Hematopoietic multipotent progenitor cell treated with erythropoietin and hydrocortisone succinate and interleukin-3 and kit ligand, for 17 days (in vitro differentiated cells): ENCODE results near the gene TUT4.
"Not testable (repeated sequence)": the region's sequence is repeated elsewhere in the genome, so short reads cannot be mapped to it uniquely, and the experiment has no call there.

Experiments used
- DNase-seq: peaks from one replicate; pipeline ENCODE4 v3.0.0-alpha.2; 2015; ENCODE audit warnings: low spot score

TUT4 gene

DNA sequence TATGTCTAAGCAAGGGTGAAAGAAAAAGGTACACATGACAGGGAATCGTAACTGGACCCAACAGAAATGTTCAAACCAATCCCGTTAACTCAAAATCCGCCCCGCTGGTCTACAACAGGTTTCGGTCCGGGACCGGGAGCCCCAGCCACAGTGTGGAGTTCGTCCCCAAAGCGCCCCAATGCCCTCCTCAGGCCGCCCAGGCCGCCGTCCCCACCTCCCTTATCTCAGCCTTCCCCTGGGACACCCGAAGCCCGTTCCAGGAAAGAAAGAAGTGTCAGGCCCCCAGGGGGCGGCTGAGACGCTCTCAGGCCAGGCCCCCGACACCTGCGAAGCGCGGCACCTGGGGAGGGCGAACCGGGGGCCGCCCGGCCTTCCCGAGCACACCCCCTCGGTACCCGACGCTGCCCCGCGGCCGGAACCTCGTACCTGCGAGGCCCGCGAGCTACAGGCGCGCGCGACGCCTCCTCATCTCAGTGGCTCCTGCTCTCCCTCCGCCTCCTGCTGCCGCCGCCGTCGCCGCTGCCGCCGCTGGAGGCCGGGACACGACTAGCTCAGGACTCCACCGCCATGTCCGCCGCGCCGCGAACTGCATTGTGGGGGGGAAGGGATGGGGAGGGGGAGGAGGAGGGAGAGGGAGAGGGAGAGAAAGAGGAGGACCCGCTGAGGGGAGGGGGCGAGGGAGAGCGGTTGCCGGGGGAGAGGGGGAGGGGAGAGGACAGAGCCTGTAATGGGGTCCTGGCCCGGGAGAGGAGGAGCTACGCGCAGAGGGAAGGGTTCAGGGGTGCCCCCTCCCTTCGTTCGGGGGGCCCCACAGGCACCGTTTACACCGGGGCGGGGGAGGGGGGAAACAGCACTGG, at the start of gene TUT4:
Gene TUT4, minus strand, starts transcription at position 588 of the 857 bp plus-strand sequence. CDS start 26,812 bp downstream, outside the sequence.
- no peak for DNase-seq

- no peak for DNase-seq
Measured at GRCh38 chr1:52601991-52602855, 49.3 kb upstream of the TUT4 start, which contains the start of gene GPX7. Gene GPX7, plus strand, starts transcription at chr1:52602371. Its CDS starts 39 bp downstream, at chr1:52602410.

DNA sequence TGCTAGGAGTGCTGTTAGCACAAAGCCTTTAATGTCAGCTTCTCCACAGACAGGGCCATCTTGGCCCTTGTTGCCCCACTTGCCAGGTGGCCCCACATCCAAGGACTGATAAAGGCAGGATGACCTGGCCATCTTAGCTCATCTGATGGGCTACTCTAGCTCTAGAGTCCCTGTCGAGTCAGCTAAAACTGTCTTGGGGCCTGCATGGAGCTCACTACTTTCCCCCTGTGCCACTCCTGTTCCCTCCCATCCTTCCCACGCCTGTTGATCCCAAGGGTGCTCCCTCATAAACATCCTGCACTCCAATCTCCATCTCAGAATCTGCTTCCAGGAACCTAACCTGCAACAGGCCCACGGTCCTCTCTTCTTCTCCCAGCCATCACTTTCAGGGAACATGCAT, 48.6 kb upstream of the TUT4 start:
- DNase-seq, result no peak

DNA sequence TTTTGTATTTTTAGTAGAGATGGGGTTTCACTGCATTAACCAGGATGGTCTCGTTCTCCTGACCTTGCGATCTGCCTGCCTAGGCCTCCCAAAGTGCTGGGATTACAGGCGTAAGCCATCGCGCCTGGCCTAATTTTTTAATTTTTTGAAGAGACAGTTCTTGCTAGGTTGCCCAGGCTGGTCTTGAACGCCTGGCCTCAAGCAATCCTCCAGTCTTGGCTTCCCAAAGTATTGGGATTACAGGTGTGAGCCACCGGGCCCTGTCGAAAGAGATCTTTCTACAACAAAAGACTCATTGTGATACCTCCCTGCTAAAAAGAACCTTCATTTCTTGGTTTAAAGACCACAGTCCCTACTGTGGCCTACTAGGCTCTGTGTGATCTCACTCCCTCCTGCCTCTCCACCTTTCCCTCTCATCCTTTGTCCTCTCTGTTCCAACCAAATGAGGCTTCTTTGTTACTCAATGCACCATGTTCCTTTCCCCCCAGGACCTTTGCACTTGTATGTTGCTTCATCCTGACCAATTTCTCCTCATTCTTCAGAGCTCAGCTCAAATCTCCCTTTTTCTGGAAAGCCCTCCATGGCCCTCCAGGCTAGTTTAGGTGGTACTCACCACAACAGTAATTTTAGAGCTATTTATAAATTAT, 47.8 kb upstream of the TUT4 start:
- no peak for DNase-seq

DNA sequence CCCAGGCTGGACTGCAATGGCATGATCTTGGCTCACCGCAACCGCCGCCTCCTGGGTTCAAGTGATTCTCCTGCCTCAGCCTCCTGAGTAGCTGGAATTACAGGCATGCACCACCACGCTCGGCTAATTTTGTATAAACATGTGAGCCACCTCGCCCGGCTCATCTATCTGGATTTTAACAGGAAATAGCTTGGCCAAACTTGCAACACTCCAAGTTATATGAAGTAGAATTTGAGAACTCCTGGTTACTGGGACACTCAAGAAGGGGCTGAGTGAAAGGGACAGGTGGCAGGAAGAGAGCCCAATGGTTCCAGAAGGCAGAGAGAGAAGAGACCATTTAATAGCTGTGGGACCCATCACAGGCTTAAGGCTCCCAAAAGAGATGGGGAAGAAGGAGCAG, 46.3 kb upstream of the TUT4 start:
- DNase-seq, result no peak

GRCh38 chr1:52598729-52599128, 45.8 kb upstream of the TUT4 start:
- DNase-seq, result no peak

DNA sequence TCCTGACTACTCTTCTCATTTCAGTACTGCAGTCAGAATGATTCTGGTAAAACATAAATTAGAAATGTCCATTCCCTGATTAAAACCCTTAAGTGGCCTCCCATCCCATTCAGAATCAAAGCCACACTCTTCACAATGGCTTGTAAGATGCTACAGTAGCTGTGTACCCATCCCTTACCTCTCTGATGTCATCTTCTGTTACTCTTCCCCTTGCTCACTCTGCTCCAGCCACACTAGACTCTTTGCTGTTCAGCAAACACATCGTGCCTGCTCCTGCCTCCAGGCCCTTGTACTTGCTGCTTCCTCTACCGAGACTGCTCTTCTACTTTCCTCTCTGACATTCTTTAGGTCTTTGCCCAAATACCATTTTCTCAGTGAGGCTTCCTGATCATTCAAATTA, 45.0 kb upstream of the TUT4 start:
- no peak for DNase-seq

- DNase-seq, result no peak
Measured at GRCh38 chr1:52595061-52595460, 42.2 kb upstream of the TUT4 start.

GRCh38 chr1:52593495-52593894, 40.6 kb upstream of the TUT4 start:
- DNase-seq, result no peak

DNA sequence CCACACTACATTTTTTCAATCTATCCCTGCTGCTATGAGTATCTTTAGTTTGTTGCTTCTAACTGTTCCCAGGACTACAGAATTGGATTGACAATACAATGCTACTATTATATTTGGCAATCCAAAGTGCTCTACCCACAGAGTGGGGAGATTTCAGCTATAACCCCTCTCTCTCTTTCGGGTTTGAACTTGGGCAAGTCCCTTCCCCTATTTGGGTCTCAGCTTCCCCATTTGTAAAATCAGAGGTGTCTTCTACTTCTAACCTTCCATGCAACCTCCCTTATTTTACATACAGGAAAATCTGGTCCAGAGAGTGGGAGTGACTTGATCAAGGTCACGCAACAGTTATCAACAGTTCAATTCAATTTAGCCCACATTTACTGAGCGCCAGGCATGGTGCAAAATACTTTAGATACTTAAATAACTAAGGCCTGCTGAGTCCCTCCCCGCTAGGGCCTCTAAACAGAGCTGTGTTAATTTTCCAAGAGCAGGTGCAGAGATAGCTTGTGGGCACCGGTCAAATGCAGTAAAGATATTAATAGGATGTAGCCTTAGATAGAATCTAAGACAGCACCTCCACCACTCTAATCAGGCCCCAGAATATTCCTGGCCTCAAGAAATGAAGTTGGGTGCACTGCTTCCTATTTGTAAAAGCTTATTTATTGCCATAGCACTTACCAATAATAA, 39.9 kb upstream of the TUT4 start:
- no peak for DNase-seq

DNA sequence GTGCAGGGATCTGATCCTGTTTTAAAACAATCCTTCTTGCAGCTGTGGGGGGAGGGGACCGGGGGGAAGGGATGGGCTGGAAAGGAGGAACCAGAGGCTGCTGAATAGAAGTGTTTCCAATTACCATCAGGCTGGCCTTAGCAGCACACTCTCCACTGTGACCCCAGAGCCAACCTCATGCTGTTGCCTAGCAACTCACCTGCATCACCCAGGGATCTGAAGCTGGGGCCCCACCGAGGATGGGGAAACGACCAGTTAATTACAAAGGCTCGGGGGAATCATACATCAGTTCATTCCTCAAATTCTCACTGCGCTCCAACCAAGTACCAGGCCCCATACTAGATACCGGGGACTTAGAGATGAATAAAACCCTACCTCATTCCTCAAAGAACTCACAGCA, 37.4 kb upstream of the TUT4 start:
- no peak for DNase-seq

GRCh38 chr1:52588535-52588934, 35.6 kb upstream of the TUT4 start:
- no peak for DNase-seq

DNA sequence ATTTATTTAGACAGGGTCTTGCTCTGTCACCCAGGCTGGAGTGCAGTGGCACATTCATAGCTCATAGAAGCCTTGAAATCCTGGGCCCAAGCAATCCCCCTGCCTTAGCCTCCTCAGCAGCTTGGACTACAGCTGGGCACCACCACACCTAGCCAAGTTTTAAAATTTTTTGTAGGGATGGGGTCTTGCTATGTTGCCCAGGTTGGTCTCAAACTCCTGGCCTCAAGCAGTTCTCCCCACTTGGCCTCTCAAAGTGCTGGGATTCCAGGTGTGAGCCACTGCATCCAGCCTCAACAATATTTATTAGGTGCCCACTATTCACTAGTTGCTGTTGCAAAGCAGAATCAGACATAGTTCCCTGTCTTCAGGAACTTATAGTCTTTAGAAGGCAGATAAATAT, 35.1 kb upstream of the TUT4 start:
- no peak for DNase-seq

DNA sequence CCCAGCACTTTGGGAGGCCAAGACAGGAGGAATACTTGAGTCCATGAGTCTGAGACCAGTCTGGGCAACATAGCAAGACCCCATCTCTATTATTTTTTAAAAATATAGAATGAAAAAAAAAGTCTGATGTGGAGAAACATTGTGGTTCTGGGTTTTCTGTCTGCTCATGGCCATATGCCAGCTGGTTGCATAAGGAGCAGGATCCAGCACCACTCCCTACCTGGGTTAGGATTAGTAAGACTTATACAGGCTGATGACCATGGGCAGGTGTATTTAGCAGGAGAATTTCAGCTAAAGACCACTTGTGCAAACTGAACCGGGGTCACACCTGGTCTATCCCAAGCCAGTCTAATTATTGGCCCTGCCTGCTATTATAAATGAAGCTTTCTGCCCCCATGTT, 32.6 kb upstream of the TUT4 start:
- no peak for DNase-seq

DNA sequence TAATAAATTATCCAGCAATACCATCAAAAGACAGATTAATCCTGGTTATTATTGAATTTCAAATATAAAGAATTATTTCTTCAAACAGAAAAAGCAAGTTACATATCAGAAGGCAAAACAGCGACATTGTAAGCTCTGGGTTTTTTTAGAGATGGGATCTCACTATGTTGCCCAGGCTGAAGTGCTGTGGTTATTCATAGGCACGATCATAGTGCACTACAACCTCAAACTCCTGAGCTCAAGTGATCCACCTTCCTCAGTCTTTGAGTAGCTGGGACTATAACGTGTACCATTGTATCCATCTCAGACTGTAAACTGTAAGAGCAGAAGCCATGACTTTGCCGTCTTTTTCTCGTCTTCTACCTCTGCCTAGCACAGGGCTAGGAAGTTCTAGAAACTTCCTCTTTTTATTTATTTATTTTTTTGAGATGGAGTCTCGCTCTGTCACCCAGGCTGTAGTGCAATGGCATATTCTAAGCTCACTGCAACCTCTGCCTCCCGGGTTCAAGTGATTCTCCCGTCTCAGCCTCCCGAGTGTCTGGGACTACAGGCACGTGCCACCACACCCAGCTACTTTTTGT, 29.3 kb upstream of the TUT4 start:
- no peak for DNase-seq

DNA sequence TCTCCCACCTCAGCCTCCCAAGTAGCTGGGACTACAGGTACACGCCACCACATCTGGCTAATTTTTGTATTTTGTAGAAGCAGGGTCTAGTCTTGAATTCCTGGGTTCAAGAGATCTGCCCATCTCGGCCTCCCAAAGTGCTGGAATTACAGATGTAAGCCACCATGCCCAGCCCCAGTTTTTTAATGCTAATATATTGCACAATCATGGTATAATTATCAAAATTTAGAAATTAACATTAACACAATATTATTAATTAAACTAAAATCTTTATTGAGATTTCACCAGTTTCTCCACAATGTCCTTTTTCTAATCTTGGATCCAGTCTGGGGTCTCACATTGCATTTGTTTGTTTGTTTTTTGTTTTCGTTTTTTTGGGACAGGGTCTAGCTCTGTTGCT, 27.4 kb upstream of the TUT4 start:
- no peak for DNase-seq

GRCh38 chr1:52579415-52579814, 26.5 kb upstream of the TUT4 start:
- no peak for DNase-seq

GRCh38 chr1:52578066-52578465, 25.2 kb upstream of the TUT4 start:
- DNase-seq, result not testable (repeated sequence)

DNA sequence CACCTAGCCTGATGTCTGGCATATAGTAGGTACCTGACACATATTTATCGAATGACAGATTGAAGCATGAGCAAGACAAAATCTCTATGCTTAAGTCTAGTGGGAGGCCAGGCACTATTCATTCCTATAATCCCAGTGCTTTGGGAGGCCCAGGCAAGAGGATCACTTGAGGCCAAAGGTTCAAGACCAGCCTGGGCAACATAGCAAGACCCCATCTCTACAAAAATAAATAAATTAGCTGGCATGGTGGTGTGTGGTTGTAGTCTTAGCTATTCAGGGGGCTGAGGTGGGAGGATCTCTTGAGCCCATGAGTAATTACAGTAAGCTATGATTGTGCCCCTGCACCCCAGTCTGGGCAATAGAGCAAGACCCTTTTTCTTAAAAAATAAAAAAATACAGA, 23.2 kb upstream of the TUT4 start:
- no peak for DNase-seq

- no peak for DNase-seq
Measured at GRCh38 chr1:52574594-52574993, 21.7 kb upstream of the TUT4 start.

GRCh38 chr1:52572387-52572786, 19.5 kb upstream of the TUT4 start:
- DNase-seq, result no peak

DNA sequence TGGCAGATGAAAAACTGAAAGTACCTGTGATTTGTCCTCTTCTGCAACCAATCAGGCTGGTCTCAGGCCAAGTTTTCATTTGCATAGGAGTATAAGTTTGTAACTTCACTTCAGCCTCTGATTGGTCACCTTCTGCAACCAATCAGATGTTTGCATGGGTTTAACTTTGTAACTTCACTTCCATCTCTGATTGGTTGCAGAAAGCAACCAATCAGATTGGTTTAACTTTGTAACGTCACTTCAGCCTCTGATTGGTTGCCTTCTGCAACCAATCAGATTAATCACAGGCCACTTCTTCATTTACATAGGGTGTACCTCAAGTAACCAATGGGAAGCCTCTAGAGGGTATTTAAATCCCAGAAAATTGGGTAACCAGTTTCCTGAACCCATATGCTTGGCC, 18.9 kb upstream of the TUT4 start:
- DNase-seq, result no peak
